ENCODE data around the gene CASR.

The CASR gene

GRCh38 chr3:122208579-122208978, 25.1 kb downstream of the CASR start:
- in situ Hi-C loops (cut with HindIII; ENCODE audit: low sequenced_read_pairs), result no loop called here
- H3K4me3 ChIP-seq (ENCODE audit: low read depth, low read length), result no peak overlapping the region
- TF ChIP-seq, protein P1, sequence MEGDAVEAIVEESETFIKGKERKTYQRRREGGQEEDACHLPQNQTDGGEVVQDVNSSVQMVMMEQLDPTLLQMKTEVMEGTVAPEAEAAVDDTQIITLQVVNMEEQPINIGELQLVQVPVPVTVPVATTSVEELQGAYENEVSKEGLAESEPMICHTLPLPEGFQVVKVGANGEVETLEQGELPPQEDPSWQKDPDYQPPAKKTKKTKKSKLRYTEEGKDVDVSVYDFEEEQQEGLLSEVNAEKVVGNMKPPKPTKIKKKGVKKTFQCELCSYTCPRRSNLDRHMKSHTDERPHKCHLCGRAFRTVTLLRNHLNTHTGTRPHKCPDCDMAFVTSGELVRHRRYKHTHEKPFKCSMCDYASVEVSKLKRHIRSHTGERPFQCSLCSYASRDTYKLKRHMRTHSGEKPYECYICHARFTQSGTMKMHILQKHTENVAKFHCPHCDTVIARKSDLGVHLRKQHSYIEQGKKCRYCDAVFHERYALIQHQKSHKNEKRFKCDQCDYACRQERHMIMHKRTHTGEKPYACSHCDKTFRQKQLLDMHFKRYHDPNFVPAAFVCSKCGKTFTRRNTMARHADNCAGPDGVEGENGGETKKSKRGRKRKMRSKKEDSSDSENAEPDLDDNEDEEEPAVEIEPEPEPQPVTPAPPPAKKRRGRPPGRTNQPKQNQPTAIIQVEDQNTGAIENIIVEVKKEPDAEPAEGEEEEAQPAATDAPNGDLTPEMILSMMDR (IDR thresholded peaks at IDR 0.05; ENCODE audit: low read depth, low read length, missing control alignments), result no peak
- DNase-seq (ENCODE audit: low read depth), result no peak

DNA sequence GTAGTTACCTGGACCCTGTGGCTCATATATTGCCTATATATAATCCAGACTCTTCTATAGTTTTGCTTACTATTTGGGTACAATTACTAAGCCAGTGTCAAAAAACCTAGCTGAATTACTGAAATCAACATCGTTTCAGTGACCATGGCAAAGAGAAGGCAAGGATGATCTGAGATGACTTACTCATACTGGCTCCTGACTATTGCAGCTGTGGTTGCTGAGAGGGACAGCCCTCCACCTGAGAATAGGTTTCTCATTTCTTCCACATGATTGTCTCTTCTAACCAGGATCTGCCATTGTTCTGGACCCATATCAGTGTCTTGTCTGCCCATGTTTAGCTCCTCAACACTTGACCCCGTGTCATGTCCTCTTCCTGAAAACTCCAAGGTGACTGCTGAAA, 30.2 kb downstream of the CASR start:
- no peak overlapping the region for H3K4me3 ChIP-seq (ENCODE audit: low read depth, low read length)
- in situ Hi-C loops (cut with HindIII; ENCODE audit: low sequenced_read_pairs), result no loop called here
- TF ChIP-seq, protein P1 (IDR thresholded peaks at IDR 0.05; ENCODE audit: low read depth, low read length, missing control alignments), result no peak
- no peak for DNase-seq (ENCODE audit: low read depth)

GRCh38 chr3:122214711-122215110, 31.2 kb downstream of the CASR start:
- no peak overlapping the region for H3K4me3 ChIP-seq (ENCODE audit: low read depth, low read length)
- in situ Hi-C loops (cut with HindIII; ENCODE audit: low sequenced_read_pairs), result no loop called here
- TF ChIP-seq, protein P1 (IDR thresholded peaks at IDR 0.05; ENCODE audit: low read depth, low read length, missing control alignments), result no peak
- DNase-seq (ENCODE audit: low read depth), result no peak

DNA sequence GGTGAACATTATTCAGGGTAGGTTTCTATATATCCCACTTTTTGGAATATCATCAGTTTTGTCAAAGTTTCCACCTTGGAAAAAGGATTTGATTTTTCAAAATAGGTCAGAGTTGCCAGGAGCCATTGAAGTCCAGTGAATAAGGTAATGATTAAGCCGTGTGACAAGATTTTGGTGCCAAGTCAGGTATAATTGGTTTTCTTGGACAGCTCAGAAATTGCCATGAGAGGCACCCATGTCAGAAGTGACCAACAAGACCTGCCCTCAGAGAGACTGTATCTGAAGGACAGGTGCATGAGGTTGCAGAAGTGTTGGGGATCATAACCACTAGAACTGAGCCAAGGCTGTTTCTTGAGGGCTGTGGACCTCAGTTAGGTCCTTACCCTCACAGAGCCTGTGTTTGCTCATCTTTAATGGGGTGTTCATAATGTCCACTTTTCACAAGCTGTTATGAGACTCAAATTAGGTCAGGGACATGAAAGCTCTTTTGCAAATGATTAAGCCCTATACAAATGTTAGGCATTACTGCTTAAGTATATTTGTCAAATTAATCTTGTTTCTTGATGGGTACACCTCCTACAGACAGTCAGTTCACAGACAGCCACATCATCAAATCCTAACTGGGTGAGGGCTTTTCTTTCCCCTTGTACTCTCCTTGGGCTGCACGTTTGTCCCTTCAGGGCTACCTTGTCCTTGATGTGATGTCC, 32.3 kb downstream of the CASR start:
- in situ Hi-C loops (cut with HindIII; ENCODE audit: low sequenced_read_pairs), result no loop called here
- TF ChIP-seq, protein P1 (IDR thresholded peaks at IDR 0.05; ENCODE audit: low read depth, low read length, missing control alignments), result no peak
- H3K4me3 ChIP-seq (ENCODE audit: low read depth, low read length), result no peak overlapping the region
- no peak for DNase-seq (ENCODE audit: low read depth)

DNA sequence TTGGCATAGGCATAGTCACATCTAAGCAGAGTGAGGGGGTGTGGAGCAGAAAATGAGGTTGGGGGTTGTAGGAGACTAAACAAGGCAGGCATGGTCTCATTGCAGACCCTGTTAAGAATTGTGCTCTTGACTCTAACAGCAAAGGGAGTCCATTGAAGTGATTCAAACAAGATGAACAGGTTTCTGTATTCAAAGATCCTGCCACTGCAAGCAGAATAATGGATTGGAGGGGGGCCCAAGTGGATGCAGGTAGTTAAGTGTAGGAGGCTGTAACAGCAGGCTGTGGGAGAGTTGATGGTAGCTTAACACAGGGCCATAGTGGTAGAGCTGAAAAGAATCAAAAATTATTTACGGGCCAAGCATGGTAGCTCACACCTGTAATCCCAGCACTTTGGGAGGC, 34.4 kb downstream of the CASR start:
- H3K4me3 ChIP-seq (ENCODE audit: low read depth, low read length), result no peak overlapping the region
- TF ChIP-seq, protein P1 (IDR thresholded peaks at IDR 0.05; ENCODE audit: low read depth, low read length, missing control alignments), result no peak
- DNase-seq (ENCODE audit: low read depth), result no peak
- in situ Hi-C loops (cut with HindIII; ENCODE audit: low sequenced_read_pairs), result no loop called here

GRCh38 chr3:122219242-122219872, 35.9 kb downstream of the CASR start:
- TF ChIP-seq, protein P1 (IDR thresholded peaks at IDR 0.05; ENCODE audit: low read depth, low read length, missing control alignments), result no peak
- no peak for DNase-seq (ENCODE audit: low read depth)
- in situ Hi-C loops (cut with HindIII; ENCODE audit: low sequenced_read_pairs), result no loop called here
- no peak overlapping the region for H3K4me3 ChIP-seq (ENCODE audit: low read depth, low read length)
